Measurements from ENCODE around the gene FUT3. TPM values are rescaled to one million over a fixed set of nuclear protein-coding genes. Genes with fewer than 3 reads are reported as not detected.

Gene FUT3
- total RNA-seq (2022) = 0.22 and 0.51 TPM in 2 replicates
- Bru-seq, nascent RNA = percentile 17 among the genes with signal in this experiment
- BruChase-seq, experiment 1, labeled RNA remaining after a 6-hour chase = percentile 50 among the genes with signal in this experiment
- percentile 26 among the genes with signal in this experiment for BruChase-seq, experiment 2, labeled RNA remaining after a 2-hour chase
- long read RNA-seq, partial matches to known transcripts = 0 of 1 reads
- long read RNA-seq, other reads (novel, unspliced or antisense) = 0 of 1 reads

GRCh38 chr19:5851302-5851701 lies at the start of gene FUT3:
Gene FUT3 (minus strand): TSS chr19:5851449.
- Mint-ChIP-seq H3K9me3 (ENCODE audit: unreplicated experiment) (no peaks in the 10 kb centered on the region), H3K27me3 (ENCODE audit: insufficient read depth, unreplicated experiment) (peaks cover 20% of the 10 kb centered on the region), H3K4me1 (ENCODE audit: insufficient read depth, unreplicated experiment) (peaks cover 8% of the 10 kb centered on the region), H3K27ac (ENCODE audit: low read depth, unreplicated experiment) (no peak within 1 kb of the TSS), H3K36me3 (ENCODE audit: insufficient read depth, unreplicated experiment) (no peaks in the 10 kb centered on the region), H3K4me3 (ENCODE audit: unreplicated experiment) (no peak within 1 kb of the TSS)
- CTCF ChIA-PET = interaction anchor here (0.8 to 1.2 kb wide), 3 partner anchors 47 to 1830 kb away, joined by 3 to 5 read pairs (median 3); partner anchors contain the start of genes NRTN and TRAPPC5
- BruUV-seq (replicated peaks) = no TSS peak
- peak; percentile 70 for DNase-seq (ENCODE audit: unreplicated experiment)
- intact Hi-C loops (cut with micrococcal nuclease) = no loop called here
- TF ChIP-seq CTCF (IDR thresholded peaks at IDR 0.05; ENCODE audit: unreplicated experiment) = no peak
- POLR2A ChIA-PET = interaction anchor here (0.6 kb wide), 1 partner anchor 10 kb away, joined by 3 read pairs; no protein-coding TSS in a partner anchor

- Mint-ChIP-seq H3K4me3 (ENCODE audit: unreplicated experiment) (peak overlapping the region; percentile 28), H3K27ac (ENCODE audit: low read depth, unreplicated experiment) (no peak overlapping the region), H3K4me1 (ENCODE audit: insufficient read depth, unreplicated experiment) (peaks cover 6% of the 10 kb centered on the region), H3K9me3 (ENCODE audit: unreplicated experiment) (no peaks in the 10 kb centered on the region), H3K27me3 (ENCODE audit: insufficient read depth, unreplicated experiment) (no peaks in the 10 kb centered on the region), H3K36me3 (ENCODE audit: insufficient read depth, unreplicated experiment) (peaks cover 38% of the 10 kb centered on the region)
- no peak for TF ChIP-seq CTCF (IDR thresholded peaks at IDR 0.05; ENCODE audit: unreplicated experiment)
- DNase-seq (ENCODE audit: unreplicated experiment) = no peak
- intact Hi-C loops (cut with micrococcal nuclease) = no loop called here
- ChIA-PET POLR2A (no interaction called here), CTCF (interaction anchor here (1.0 to 2.8 kb wide), 2 partner anchors 34 to 97 kb away, joined by 3 to 13 read pairs; no protein-coding TSS in a partner anchor)
- BruUV-seq (replicated peaks) = no TSS peak
These were observed 49.7 kb upstream of the FUT3 start for GRCh38 chr19:5900976-5901375.

GRCh38 chr19:5899728-5900526 lies 48.7 kb upstream of the FUT3 start:
- POLR2A ChIA-PET = interaction anchor here (0.6 kb wide), 1 partner anchor 892 kb away, joined by 3 read pairs; no protein-coding TSS in a partner anchor
- Mint-ChIP-seq H3K4me3 (ENCODE audit: unreplicated experiment) (no peak overlapping the region), H3K4me1 (ENCODE audit: insufficient read depth, unreplicated experiment) (peaks cover 6% of the 10 kb centered on the region), H3K27ac (ENCODE audit: low read depth, unreplicated experiment) (no peak overlapping the region), H3K27me3 (ENCODE audit: insufficient read depth, unreplicated experiment) (no peaks in the 10 kb centered on the region), H3K9me3 (ENCODE audit: unreplicated experiment) (no peaks in the 10 kb centered on the region), H3K36me3 (ENCODE audit: insufficient read depth, unreplicated experiment) (peaks cover 38% of the 10 kb centered on the region)
- no peak for DNase-seq (ENCODE audit: unreplicated experiment)
- no TSS peak for BruUV-seq (replicated peaks)
- TF ChIP-seq CTCF (IDR thresholded peaks at IDR 0.05; ENCODE audit: unreplicated experiment) = no peak
- intact Hi-C loops (cut with micrococcal nuclease) = no loop called here
- CTCF ChIA-PET = interaction anchor here (0.5 to 2.8 kb wide), 3 partner anchors 33 to 104 kb away, joined by 3 to 13 read pairs (median 4); no protein-coding TSS in a partner anchor

All from MCF 10A (cell line).